GM18861 (cell line): ENCODE results near the gene EXOC1.
"Not testable (repeated sequence)": the region's sequence is repeated elsewhere in the genome, so short reads cannot be mapped to it uniquely, and the experiment has no call there.

Source experiments
- ATAC-seq: cut with Tn5 transposase; IDR thresholded peaks from one replicate; pipeline ENCODE4 v1.9.1; 2021; ENCODE audit not compliant: unreplicated experiment

Gene EXOC1

DNA sequence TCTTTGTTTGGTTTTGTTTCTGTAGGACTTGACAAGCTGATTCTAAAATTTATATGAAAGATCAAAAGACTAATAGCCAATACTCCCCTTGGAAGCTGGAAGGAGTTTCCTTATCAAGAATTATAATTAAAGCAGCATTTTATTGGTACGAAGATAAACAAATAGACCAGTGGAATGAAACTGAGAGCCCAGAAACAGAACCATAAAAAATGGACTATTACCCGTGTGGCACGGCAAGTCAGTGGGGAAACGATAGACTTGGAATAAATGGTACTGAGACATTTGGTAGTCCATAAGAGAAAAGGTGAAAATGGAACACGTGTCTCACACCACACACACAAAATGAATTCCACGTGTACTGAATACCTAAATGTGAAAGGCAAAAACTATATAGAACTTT is 52.9 kb downstream of the EXOC1 start:
- no peak for ATAC-seq

DNA sequence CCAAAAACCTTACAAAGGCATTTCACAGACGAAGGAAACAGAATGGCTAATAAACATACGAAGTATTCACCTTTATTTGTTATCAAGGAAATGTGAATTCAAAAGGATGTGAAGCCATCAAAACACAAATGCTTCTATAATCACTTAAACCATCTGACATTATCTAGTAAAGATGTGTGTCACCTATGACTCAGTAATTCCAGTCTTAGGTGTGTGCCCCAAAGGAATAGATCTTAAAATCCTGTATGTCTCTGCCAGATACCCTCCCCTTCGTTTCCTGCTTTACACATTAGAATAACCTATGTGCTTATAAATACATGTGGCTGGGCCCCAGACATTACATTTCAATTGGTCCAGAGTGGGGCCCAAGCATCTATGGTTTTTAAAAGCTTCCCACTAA is 53.5 kb downstream of the EXOC1 start:
- ATAC-seq: no peak

DNA sequence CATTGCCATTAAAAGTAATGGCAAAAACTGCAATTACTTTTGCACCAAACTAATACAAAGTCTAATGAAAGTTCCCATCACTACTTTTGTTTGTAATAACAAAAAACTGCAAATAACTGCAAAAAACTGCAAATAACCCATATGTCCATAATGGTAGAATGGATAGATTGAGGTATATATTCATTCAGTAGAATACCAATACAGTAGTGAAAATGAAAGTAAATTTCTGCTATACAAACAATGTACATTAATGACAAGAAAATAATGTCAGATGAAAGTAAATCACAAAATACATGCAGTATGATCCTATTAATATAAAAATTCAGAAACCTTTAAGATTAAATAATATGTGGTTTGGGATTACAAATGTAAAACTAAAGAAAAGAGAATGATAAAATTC is 54.0 kb downstream of the EXOC1 start:
- ATAC-seq: no peak

DNA sequence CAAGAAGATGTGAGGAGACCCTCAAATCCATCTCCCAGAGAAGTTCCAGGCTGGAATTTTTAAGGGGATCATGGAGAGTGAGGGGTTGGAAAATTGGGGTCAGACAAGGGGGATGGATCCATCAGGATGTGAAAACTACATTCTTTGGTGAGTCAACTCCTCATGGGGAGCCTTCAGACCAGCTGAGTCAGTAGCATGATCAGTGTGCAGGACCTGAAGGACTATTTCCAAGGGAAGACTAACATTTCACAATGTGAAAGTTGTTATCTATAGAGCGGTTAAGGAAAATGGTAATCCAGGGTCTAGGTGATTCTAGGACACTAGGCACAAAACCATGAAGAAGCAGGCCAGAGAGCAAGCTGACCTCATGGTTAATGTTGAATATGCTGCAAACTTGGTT is 56.7 kb downstream of the EXOC1 start:
- ATAC-seq: no peak

DNA sequence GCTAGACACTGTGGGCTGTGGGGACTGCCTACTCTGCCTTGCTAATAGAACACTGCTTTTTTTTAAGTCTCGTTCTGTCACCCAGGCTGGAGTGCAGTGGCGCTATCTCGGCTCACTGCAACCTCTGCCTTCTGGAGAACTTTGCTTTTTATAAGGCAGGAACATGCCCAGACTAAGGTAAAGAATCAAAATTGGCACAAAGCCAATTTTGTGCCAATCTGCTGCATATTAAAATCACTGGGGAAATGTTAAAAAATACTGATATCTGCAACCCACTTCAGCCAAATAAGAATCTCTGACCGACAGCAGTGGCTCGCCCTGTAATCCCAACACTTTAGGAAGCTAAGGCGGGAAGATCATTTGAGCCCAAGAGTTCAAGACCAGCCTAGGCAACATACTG is 58.8 kb downstream of the EXOC1 start:
- no peak for ATAC-seq

DNA sequence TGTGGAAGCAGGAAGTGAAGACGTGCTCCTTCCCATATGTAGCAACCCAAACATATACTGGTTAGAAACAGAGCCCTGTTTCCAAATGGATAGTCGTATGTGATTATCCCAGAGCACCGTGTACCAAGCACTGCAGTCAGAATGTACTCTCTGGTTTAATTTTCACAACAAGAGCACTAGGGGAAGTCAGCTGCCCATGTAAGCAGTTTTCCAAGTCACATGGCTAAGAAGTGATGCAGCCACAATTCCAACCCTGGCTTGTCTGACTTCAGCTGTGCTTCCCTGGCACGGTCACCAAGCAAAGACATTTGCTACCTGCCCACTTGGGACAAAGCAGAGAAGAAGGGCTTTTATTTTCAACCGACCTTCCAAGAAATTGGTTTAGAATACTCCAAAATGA is 67.1 kb downstream of the EXOC1 start:
- ATAC-seq: no peak

DNA sequence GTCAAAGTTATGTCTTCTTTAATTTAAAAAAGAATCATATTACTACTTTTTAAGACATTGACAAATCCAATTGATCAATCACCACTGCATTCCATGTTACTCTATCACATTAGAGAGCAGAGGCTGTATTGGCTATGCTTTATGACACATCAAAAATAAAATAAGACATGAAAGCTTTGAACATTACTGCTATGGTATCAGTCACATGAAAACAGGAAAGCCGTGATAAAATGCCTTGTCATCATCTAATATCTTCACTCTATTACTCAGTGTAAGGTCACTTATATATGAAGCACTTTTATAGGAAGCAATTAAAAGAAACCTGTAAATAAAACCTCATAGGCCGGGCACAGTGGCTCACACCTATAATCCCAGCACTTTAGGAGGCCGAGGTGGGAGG is 67.6 kb downstream of the EXOC1 start:
- no peak for ATAC-seq

DNA sequence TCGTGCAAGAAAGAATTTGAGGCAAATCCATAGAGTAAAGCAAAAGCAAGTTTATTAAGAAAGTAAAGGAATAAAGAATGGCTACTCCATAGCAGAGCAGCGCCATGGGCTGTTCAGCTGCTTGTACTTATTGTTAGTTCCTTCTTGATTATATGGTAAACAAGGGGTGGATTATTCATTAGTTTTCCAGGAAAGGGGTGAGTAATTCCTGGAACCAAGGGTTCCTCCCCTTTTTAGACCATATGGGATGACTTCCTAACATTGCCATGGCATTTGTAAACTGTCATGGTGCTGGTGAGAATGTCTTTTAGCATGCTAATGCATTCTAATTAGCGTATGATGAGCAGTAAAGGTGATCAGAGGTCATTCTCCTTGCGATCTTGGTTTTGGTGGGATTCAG is 71.8 kb downstream of the EXOC1 start:
- ATAC-seq: no peak

DNA sequence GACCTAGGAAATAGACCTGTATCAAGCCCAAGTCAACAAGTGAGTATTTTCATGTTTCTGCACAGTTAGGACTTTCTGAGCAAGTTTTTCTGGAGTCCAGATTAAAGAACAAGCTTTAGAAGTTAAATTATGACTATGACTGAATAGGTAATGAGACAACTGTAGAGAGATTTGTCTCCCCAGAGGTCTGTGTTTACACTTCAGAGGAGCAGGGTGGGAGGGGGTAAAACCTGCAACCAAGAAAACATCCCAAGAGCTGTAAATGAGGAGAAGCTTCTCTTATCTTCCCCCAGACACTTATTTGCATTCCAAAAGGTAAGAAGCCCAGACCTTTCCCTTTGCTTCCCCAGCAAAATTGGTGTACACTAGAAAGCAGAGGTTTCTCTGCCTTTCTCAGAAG is 73.2 kb downstream of the EXOC1 start:
- ATAC-seq: peak; percentile 49

DNA sequence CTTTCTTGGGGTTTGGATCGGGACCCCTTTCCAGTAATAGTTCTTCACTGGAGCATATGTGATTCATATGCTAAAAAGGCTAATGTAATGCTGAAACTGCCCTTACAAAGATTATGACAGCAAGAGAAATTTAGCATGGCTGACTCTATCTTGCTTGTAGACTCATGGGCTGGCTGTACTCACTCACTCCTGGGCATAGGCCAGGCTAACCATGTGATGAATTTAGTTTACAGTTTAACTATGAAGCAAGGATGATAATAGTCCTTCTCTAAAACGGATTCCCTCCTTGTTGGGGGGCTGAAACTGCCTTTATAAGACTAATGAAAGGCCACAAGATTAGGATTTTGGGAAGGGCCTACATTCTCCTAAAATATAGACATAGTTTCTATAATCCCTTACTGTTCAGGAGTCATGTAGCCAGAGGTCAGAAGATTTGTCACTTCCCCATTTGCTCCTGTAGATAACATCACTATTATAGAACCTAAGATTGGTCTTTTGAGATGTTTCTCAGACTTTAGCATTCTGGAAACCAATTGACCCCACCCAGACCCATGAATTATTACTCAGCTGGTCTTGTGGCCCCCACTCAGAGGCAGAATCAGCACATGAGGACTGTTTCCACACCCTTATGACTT is 74.5 kb downstream of the EXOC1 start:
- ATAC-seq: no peak

DNA sequence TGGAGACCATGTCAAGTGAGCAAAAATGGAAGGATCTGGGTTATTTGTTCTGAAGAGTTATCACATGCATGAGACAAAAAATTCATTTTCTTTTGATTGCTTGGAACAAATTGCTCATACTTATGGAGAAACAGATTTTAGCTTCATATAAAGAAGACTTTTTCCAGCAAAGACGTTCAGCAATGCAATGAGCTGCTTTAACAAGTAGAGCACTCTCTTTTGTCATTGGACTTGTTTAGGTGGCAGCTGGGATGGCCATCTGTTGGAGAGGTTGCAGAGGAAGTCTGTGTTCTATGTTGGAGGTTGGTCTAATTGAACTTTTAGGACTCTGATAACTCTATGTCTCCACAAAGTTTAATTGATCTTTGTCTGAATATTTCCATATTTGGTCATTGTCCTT is 75.4 kb downstream of the EXOC1 start:
- no peak for ATAC-seq

DNA sequence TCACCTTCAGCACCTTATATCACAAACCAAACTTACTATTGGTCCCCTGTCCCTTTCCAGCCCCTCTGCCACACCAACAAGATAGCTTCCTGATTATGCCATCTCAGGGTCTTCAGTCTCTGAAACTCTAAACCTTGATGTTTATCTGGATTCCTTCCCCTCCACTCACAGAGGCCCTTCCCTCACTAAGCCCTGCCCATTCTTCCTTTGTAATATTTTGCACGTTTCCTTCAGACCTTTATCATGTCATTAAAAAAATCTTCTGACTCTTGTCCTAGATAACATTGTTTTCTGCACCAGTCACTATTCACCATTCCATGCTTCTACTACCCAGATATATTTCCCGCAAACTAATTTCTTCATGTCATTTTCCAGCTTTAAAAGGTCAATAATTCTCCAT is 77.6 kb downstream of the EXOC1 start:
- ATAC-seq: no peak

DNA sequence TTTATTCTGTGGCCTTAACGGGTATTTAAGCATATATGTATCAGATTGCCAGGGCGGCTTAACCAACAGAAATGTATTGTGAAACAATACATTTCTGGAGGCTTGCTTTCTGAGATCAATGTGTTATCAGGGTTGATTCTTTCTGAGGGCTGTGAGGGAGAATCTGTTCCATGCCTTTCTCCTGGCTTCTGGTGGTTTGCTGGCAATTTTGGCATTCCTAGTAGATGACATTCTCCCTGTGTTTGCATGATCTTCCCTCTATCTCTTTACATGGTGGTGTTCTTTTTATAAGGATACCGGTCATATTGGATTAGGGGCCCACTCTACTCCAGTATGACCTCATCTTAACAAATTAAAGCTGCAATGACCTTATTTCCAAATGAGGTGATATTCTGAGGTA is 78.4 kb downstream of the EXOC1 start:
- ATAC-seq: no peak

DNA sequence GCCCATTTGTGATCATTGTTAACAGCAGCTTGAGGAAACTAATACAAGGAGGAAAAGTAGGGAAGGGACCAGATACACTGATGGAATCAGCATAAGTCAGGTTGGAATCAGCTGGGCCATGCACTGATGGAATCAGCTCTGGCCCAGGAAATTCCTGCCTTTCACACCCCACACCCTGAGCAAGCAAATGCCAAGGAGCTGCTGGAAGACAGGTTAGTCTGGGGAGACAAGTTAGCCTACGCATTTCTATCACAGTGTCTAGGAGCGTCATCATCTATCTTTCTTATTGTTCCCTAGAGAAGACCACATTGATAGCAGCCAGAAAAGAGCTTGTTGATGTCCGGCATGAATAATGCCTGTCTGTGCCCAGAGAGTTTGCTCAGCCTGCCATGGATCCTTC is 79.1 kb downstream of the EXOC1 start:
- ATAC-seq: no peak

DNA sequence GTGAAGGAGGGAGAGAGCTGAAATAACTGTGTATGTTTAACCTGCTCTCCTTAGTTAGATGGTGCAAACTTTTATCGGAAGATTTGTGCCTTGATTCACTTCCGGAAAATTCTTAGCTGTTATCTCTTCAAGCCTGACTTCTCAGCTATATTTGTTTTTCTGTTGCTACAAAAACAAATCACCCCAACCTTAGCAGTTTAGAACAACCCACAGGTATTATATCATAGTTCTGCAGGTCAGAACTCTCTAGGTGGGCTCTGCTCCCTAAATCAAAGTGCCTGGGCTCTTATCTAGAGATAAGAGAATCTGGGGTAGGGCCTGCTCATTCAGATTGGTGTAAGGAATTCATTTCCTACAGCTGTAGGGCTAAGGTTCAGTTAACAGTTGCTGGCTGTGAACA is 80.2 kb downstream of the EXOC1 start:
- ATAC-seq: no peak

DNA sequence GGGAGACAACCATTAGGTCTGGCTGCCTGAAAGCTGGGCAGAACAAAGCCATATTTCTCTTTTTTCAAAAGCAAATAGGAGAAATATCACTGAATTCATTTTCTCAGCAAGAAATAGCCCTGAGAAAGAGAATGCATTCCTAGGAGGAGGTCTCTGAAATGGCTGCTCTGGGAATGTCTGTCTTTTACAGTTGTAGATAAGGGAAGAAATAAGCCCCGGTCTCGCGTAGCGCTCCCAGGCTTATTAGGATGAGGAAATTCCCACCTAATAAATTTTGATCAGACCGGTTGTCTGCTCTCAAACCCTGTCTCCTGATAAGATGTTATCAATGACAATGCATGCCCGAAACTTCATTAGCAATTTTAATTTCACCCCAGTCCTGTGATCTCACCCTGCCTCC is 82.5 kb downstream of the EXOC1 start:
- ATAC-seq: not testable (repeated sequence)

DNA sequence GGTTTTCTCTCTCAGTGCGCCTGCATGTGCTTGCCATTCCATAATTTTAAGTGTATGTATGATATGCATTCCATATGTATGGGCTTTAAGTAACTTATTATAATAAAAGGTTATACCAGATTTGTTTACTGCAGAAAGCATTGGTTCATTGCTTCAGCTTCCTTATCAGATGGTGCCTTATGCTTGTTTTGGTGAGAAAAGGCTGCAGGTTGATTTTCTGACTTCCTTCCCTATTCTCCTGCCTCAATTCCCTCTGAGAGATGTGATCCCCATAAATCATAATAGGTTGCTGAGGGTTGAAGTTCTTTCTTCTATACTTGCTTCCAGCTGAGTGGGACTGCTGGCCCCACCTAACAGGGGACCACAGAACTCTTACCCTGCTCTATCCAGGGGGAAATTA is 85.0 kb downstream of the EXOC1 start:
- no peak for ATAC-seq

DNA sequence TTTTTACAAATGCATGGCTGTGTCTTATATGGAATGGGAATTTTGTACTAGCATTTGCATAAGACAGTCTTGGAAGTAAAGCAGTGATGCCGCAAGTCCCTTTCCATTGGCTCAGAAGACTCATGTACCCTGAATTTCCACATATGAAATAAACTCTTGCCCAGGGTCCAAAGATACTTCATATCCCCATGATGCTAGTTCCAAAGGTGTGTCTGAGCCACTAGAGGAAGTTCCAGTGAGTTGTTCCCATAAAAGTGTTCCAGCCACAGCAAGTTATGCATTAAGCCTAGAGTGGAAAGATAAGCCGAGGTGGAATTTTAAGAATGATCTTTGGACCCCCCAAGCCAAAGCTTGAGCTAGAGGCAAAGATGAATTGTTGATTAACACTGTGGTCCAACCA is 86.0 kb downstream of the EXOC1 start:
- no peak for ATAC-seq

DNA sequence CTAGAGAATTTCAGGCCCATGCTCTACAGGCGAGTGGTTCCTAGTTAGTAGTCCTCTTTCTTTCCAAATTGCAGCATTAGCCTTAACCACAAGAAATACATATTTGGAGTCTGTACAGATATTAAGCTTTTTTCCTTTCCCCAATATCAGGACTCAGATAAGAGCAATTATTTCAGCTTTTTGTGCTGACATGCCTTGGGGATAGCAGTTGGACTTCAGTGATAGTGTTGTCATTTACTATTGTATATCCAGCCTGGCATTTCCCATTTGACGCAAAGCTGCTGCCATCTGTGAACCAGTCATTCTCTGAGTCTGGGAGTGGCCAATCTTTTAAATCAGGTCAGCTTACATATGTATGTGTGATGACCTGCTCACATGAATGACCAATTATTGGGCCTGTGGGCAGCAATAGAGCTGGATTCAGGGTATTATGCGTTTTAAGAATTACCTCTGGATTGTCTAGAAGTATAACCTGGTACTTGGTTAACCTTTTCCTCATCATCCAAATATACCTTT is 88.5 kb downstream of the EXOC1 start:
- no peak for ATAC-seq

DNA sequence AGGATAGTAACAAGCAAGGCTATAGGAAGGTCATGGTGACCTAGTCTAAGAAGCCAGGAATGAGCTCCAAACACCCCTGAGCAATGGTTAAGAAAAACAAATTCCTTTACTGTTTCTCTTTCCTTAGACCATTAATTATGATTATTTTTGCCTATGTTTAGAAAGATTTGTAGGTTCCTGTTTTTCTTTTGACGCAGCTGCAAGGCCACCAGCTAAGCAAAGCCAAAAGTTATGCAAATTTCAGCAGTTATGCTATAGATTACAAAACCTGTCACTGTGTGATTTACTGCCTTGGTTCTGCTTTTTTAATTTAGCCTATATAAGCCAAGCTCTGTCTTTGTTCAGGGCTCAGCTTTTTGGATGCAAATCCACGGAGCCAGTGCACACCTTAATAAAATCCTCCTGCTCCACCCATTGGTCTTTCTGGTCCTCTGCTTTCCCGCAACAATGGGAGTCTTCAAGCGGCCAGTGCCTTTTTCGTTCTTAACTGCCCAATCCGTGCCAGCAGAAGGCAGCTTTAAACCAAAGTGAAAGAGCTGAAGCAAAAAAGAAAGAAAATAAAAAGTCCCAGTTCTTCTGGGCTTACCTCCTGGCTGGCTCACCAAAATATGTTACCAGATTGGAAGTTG is 93.9 kb downstream of the EXOC1 start:
- peak; percentile 30 for ATAC-seq

DNA sequence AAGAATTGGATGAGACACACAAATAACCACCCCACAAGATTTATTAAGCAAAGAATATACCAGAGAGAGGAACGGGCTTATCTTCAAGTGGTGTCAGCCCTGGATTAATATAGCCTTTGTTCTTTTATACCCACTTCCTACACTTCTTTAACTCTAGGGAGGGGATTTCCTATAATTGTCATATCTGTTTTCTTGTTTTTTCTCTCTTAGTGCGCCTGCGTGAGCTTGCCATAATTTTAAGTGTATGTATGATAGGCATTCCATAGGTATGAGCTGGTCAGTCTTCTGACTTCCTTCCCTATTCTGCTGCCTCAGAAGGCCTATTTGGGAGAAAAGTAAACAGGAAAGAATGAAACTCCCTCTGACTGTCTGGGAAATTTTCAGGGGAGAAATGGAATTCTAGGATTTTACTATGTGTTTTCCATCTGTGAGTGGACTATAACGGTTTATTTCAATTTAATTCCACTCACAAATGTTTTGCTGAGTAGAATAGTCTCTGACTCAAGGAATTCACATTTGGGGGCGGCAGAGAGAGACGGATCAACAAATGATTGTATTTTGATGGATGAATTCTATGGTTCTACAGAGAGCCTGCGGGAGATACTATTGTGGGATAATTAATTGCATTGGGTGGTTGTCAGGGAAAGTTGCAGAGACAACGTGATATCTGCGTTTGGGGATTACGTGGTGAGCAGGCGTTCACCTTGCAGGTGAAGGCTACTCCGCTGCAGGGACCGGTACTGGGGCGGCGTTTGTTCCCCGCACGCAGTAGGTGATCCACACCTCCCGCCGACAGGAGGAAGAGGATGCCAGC is 94.7 kb downstream of the EXOC1 start:
- ATAC-seq: peak; percentile 17
